IMR-90 (cell line): ENCODE results near the gene ADAMTS14. TPM values are rescaled to one million over a fixed set of nuclear protein-coding genes. Genes with fewer than 3 reads are reported as not detected.

ENCODE experiments used
- ATAC-seq: fragments of 200-7000 bp; cut with Tn5 transposase; 2 replicates; pipeline ENCODE4 v1.9.1; 2020; ENCODE audit warnings: low read depth, mild to moderate bottlenecking, moderate library complexity
- BruUV-seq: library from RNA; stranded (reverse); fragments of 400-500 nt; replicated peaks from 2 replicates; lab custom pipeline; 2021; lab: Mats Ljungman, UMichigan
- CTCF ChIA-PET: fragments of 300-600 bp; formaldehyde crosslinking; extraction: SDS; loops from one replicate; lab custom pipeline; 2021; ENCODE audit warnings: antibody characterized with exemption; lab: Yijun Ruan, JAX
- POLR2A ChIA-PET: fragments of 300-600 bp; sonication (Branson Sonifier 250); formaldehyde crosslinking; loops from one replicate; lab custom pipeline; 2022; ENCODE audit warnings: antibody characterized with exemption; ENCODE audit not compliant: unreplicated experiment; lab: Charles Lee
- DNase-seq: peaks from one replicate; pipeline ENCODE4 v3.0.0; 2013
- H2AFZ ChIP-seq: replicated peaks from 2 replicates; pipeline ENCODE3; 2013; ENCODE audit warnings: low read length, mild to moderate bottlenecking; ENCODE audit not compliant: poor library complexity
- H2AK5ac ChIP-seq: 2 replicates; pipeline ENCODE4 v1.6.1; 2013; ENCODE audit warnings: low read depth, low read length, inconsistent platforms
- H2AK9ac ChIP-seq: replicated peaks from 2 replicates; pipeline ENCODE3; 2013; ENCODE audit warnings: mild to moderate bottlenecking, low read depth, low read length, moderate library complexity; ENCODE audit not compliant: poor library complexity
- H2BK120ac ChIP-seq: 2 replicates; pipeline ENCODE4 v1.6.1; 2013; ENCODE audit warnings: low read depth, low read length, inconsistent platforms
- H2BK15ac ChIP-seq: 3 replicates; pipeline ENCODE4 v1.6.1; 2013; ENCODE audit warnings: low read depth, low read length, inconsistent platforms
- H2BK20ac ChIP-seq: 2 replicates; pipeline ENCODE4 v1.6.1; 2013; ENCODE audit warnings: low read depth, mild to moderate bottlenecking, inconsistent platforms, low read length, moderate library complexity
- H2BK5ac ChIP-seq: 2 replicates; pipeline ENCODE4 v1.6.1; 2013; ENCODE audit warnings: mild to moderate bottlenecking, low read depth, low read length, inconsistent platforms; ENCODE audit not compliant: poor library complexity, severe bottlenecking
- H3K14ac ChIP-seq: replicated peaks from 2 replicates; pipeline ENCODE4 v1.6.1; 2013; ENCODE audit warnings: low read depth, low read length, inconsistent platforms
- H3K18ac ChIP-seq: 2 replicates; pipeline ENCODE4 v1.6.1; 2013; ENCODE audit warnings: low read depth, low read length, control low read depth
- H3K23ac ChIP-seq: 2 replicates; pipeline ENCODE4 v1.6.1; 2013; ENCODE audit warnings: low read depth, low read length, inconsistent platforms
- H3K27ac ChIP-seq: 2 replicates; pipeline ENCODE4 v1.5.1; 2013; ENCODE audit warnings: mild to moderate bottlenecking, control low read depth, low read length; ENCODE audit not compliant: insufficient read depth
- H3K27me3 ChIP-seq: 2 replicates; pipeline ENCODE4 v1.6.1; 2013; ENCODE audit warnings: low read length; ENCODE audit not compliant: control insufficient read depth, insufficient read depth
- H3K36me3 ChIP-seq: 2 replicates; pipeline ENCODE4 v1.6.1; 2013; ENCODE audit warnings: low read length, mixed read lengths; ENCODE audit not compliant: control insufficient read depth, insufficient read depth
- H3K4ac ChIP-seq: 2 replicates; pipeline ENCODE4 v1.6.1; 2013; ENCODE audit warnings: low read depth, low read length, inconsistent platforms
- H3K4me1 ChIP-seq: 2 replicates; pipeline ENCODE4 v1.6.1; 2013; ENCODE audit warnings: low read length, mixed read lengths; ENCODE audit not compliant: control insufficient read depth, insufficient read depth
- H3K4me2 ChIP-seq: 2 replicates; pipeline ENCODE4 v1.6.1; 2013; ENCODE audit warnings: low read depth, mild to moderate bottlenecking, control low read depth, low read length, moderate library complexity
- H3K4me3 ChIP-seq: 2 replicates; pipeline ENCODE4 v1.5.1; 2013; ENCODE audit warnings: low read depth, mild to moderate bottlenecking, control low read depth, low read length, moderate library complexity; ENCODE audit not compliant: insufficient read depth
- H3K56ac ChIP-seq: 2 replicates; pipeline ENCODE4 v1.6.1; 2013; ENCODE audit warnings: low read length, inconsistent platforms; ENCODE audit not compliant: insufficient read depth; ENCODE audit errors: extremely low read depth
- H3K79me1 ChIP-seq, 2 experiments: 2 replicates each; pipeline ENCODE4 v1.6.1; 2013; ENCODE audit warnings: low read length in 2 of 2, inconsistent platforms in 1 of 2, low read depth in 1 of 2
- H3K9ac ChIP-seq: 2 replicates; pipeline ENCODE4 v1.6.1; 2013; ENCODE audit warnings: low read depth, low read length, control low read depth
- H3K9me1 ChIP-seq: 2 replicates; pipeline ENCODE4 v1.6.1; 2013; ENCODE audit warnings: low read length, inconsistent platforms; ENCODE audit not compliant: insufficient read depth
- H3K9me3 ChIP-seq: 2 replicates; pipeline ENCODE4 v1.6.1; 2013; ENCODE audit warnings: low read length; ENCODE audit not compliant: control insufficient read depth, insufficient read depth
- H4K20me1 ChIP-seq: 2 replicates; pipeline ENCODE4 v1.6.1; 2013; ENCODE audit warnings: low read length, inconsistent platforms; ENCODE audit not compliant: insufficient read depth
- H4K5ac ChIP-seq: 2 replicates; pipeline ENCODE4 v1.6.1; 2013; ENCODE audit warnings: mild to moderate bottlenecking, low read depth, low read length, control low read depth
- H4K8ac ChIP-seq, 2 experiments: 2 replicates each; pipeline ENCODE4 v1.6.1; 2013; ENCODE audit warnings: low read depth in 2 of 2, low read length in 2 of 2, control low read depth in 1 of 2, inconsistent platforms in 1 of 2
- H4K91ac ChIP-seq: 2 replicates; pipeline ENCODE4 v1.6.1; 2013; ENCODE audit warnings: low read depth, low read length, inconsistent platforms; ENCODE audit not compliant: insufficient read depth
- RCOR1 ChIP-seq: IDR thresholded peaks from 2 replicates; pipeline ENCODE4 v1.6.1; 2012; ENCODE audit warnings: mild to moderate bottlenecking, low read length, improper control_type of control experiment; ENCODE audit not compliant: insufficient replicate concordance
- WGBS, 2 experiments: methylation state at CpG; one replicate each; pipeline versions ENCODE4 v1.1.5 to v1.1.7; 2013; ENCODE audit warnings: missing lambda C conversion rate in 2 of 2; ENCODE audit not compliant: insufficient read length in 1 of 2; ENCODE audit errors: extremely low coverage in 2 of 2; 5-methylcytosine and 5-hydroxymethylcytosine counted together
- dilution Hi-C: fragments of 300-500 bp; cut with HindIII; formaldehyde crosslinking; loops from one replicate; pipeline ENCODE4 v1.14.3; 2018; ENCODE audit warnings: low sequenced_read_pairs; ENCODE audit not compliant: unreplicated experiment
- in situ Hi-C: fragments of 300-500 bp; cut with MboI; formaldehyde crosslinking; loops from 3 replicates; pipeline ENCODE4 v1.14.3; 2019; ENCODE audit warnings: low sequenced_read_pairs, inconsistent platforms, mixed read lengths
- intact Hi-C: fragments of 100-400 bp; cut with micrococcal nuclease; formaldehyde crosslinking; loops from 2 replicates; pipeline ENCODE4 v1.10.0; 2022
- polyA plus RNA-seq, 3 experiments: library from polyadenylated mRNA; depleted of rRNA; stranded (reverse); fragments of >200 nt; gene quantifications; 2 replicates each; pipeline ENCODE4 v1.2.3, GENCODE V29; 2012; ENCODE audit warnings: low replicate concordance in 1 of 3
- total RNA-seq: library from RNA; depleted of rRNA; stranded (reverse); fragments of >200 nt; gene quantifications from 2 replicates; pipeline ENCODE4 v1.2.3, GENCODE V29; 2012

ADAMTS14 gene
- total and polyA plus RNA-seq, 2 of the 4 experiments (the other 2 are of a cell fraction) = under 0.01 to 0.31 TPM

DNA sequence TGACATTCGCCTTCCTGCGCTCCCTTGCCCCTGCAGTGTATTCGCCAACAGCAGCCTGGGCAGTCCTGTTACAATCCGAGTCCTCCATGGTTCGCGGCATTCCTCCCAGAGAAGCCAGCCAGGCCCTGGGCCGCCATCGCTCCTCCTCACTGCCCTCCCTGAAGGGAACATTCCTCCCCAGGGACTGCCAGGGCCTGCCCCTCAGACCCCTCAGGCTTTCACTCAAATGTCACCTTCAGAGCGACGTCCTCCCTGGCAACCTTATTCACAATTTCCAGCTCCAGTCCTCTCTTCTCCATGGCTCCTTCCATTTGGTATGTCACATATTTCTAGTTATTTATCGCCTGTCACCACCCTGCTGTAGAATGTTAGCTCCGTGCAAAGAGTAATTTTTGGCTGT, 17.4 kb downstream of the ADAMTS14 start:
- Histone ChIP-seq H3K4me2 (no peak overlapping the region), H3K36me3 (no peaks in the 10 kb centered on the region), H3K27me3 (peaks cover 22% of the 10 kb centered on the region), H2AK9ac (no peak overlapping the region), H3K4me3 (no peak overlapping the region), H2BK120ac (no peak overlapping the region), H2BK15ac (no peak overlapping the region), H3K9ac (no peak overlapping the region), H3K79me1 (no peaks in the 10 kb centered on the region), H2AFZ (no peak overlapping the region), H3K4me1 (peaks cover 6% of the 10 kb centered on the region; the same call in 1 of the 2 replicates), H3K4ac (no peak overlapping the region), H2AK5ac (no peak overlapping the region), H4K91ac (no peak overlapping the region), H3K56ac (no peak overlapping the region), H4K8ac (no peak overlapping the region), H3K18ac (no peak overlapping the region), H3K14ac (no peak overlapping the region), H2BK20ac (no peak overlapping the region), H4K20me1 (no peaks in the 10 kb centered on the region), H3K27ac (no peak overlapping the region), H3K23ac (no peak overlapping the region), H3K9me1 (peaks cover 5% of the 10 kb centered on the region; the same call in 1 of the 2 replicates), H3K9me3 (no peaks in the 10 kb centered on the region), H4K5ac (no peak overlapping the region), H2BK5ac (no peak overlapping the region)
- DNase-seq = no peak
- in situ Hi-C loops = no loop called here
- POLR2A ChIA-PET = no interaction called here
- CTCF ChIA-PET = no interaction called here
- no TSS peak for BruUV-seq
- intact Hi-C loops = no loop called here
- WGBS, 2 experiments = 90% methylated on average over 6 of the region's 12 CpGs; no CpG with 5 or more reads in 1 of the 2 experiments
- no peak for TF ChIP-seq RCOR1
- dilution Hi-C loops = no loop called here
- no peak for ATAC-seq
